ENCODE data around the gene PHRF1. TPM values are rescaled to one million over a fixed set of nuclear protein-coding genes. Genes with fewer than 3 reads are reported as not detected.

Gene PHRF1
- total RNA-seq, 2 experiments from 2014 or later, result 46.8 to 48.6 TPM

- H3K36me3 Mint-ChIP-seq (ENCODE audit: low read depth), result peaks cover 43% of the 10 kb centered on the region
- ChIA-PET POLR2A (no interaction called here), CTCF (interaction anchor here (0.5 to 1.4 kb wide), 3 partner anchors 10 to 1703 kb away, joined by 3 to 5 read pairs (median 3); no protein-coding TSS in a partner anchor)
- H3K9me3 Mint-ChIP-seq, result no peaks in the 10 kb centered on the region
- DNase-seq, result no peak
- H3K4me3 Mint-ChIP-seq, result no peak overlapping the region
- H3K27ac Mint-ChIP-seq, result peak overlapping the region; percentile 74
- H3K4me1 Mint-ChIP-seq, result peaks cover 4% of the 10 kb centered on the region
- H3K27me3 Mint-ChIP-seq, result no peaks in the 10 kb centered on the region
Measured at GRCh38 chr11:601573-602245, 25.4 kb downstream of the PHRF1 start.

- no peak for DNase-seq
- POLR2A ChIA-PET, result no interaction called here
- no peaks in the 10 kb centered on the region for H3K4me1 Mint-ChIP-seq
- no peaks in the 10 kb centered on the region for H3K9me3 Mint-ChIP-seq
- no peak overlapping the region for H3K27ac Mint-ChIP-seq
- H3K4me3 Mint-ChIP-seq, result no peak overlapping the region
- no peaks in the 10 kb centered on the region for H3K27me3 Mint-ChIP-seq
- CTCF ChIA-PET, result interaction anchor here (0.9 to 2.0 kb wide), 2 partner anchors 12 to 18 kb away, joined by 3 to 4 read pairs; no protein-coding TSS in a partner anchor
- H3K36me3 Mint-ChIP-seq (ENCODE audit: low read depth), result peaks cover 42% of the 10 kb centered on the region
Measured at GRCh38 chr11:603154-603553, 26.9 kb downstream of the PHRF1 start.

DNA sequence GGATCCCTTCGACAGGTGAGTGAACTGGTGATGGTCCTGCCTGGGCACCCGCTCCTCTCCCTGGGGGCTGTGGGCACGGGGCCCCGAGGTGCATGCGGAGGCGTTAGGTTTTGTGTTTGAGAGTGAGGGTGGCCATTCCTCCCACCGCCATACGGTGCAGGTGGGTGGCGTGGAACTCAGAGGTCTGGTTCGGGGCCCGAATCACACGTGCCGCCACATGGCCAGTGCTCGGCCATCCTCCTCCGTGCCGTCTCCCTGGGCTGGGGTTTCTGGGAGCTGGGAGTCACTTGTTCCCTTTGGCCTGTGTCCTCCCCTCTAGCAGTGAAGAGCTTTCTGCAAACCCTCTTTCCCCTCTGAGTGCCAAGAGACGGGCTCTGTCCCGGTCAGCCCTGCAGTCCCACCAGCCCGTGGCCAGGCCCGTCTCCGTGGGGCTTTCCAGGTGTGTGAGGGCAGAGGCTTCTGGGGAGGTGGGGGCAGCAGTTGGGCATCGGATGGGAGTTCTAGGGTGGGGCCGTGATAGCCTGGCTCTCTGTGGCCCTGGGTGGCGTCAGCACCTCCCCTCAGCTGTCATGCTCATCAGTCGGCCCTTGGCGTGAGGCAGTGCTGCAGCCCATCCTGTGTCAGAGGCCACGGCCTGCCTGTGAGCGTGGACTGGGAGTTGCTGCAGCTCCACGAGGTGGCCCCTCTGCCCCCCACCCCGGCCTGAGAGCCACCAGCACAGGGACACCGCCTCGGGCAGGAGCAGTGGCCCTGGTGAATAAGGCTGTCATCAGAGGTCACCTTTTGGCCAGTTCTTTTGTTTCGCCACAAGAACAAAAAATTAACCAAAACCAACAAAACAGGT lies 29.2 kb downstream of the PHRF1 start:
- Mint-ChIP-seq H3K9me3 (no peaks in the 10 kb centered on the region), H3K27me3 (no peaks in the 10 kb centered on the region), H3K36me3 (ENCODE audit: low read depth) (peaks cover 34% of the 10 kb centered on the region), H3K27ac (no peak overlapping the region), H3K4me1 (no peaks in the 10 kb centered on the region), H3K4me3 (no peak overlapping the region)
- POLR2A ChIA-PET, result no interaction called here
- CTCF ChIA-PET, result interaction anchor here (1.0 to 1.2 kb wide), 2 partner anchors 18 to 22 kb away, joined by 3 to 6 read pairs; no protein-coding TSS in a partner anchor
- no peak for DNase-seq

DNA sequence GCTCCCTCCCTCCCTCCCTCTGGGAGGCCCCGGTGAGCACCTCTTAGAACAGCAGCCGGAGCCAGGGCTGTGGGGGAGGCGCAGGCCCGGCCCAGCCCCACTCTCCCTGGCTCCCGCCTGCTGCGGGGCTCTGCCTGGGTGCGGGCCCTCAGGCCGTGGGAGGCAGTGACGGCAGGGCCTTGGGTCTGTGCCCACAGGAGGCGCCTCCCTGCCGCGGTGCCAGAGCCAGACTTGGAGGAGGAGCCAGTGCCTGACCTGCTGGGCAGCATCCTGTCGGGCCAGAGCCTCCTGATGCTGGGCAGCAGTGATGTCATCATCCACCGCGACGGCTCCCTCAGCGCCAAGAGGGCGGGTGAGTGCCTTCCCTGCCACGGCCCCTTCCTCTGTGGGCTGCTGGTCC lies 30.0 kb downstream of the PHRF1 start:
- no peak for DNase-seq
- Mint-ChIP-seq H3K36me3 (ENCODE audit: low read depth) (peaks cover 39% of the 10 kb centered on the region), H3K27ac (no peak overlapping the region), H3K4me3 (no peak overlapping the region), H3K27me3 (no peaks in the 10 kb centered on the region), H3K9me3 (no peaks in the 10 kb centered on the region), H3K4me1 (no peaks in the 10 kb centered on the region)
- ChIA-PET POLR2A (no interaction called here), CTCF (interaction anchor here (1.3 kb wide), 1 partner anchor 12 kb away, joined by 3 read pairs; no protein-coding TSS in a partner anchor)

- DNase-seq, result no peak
- Mint-ChIP-seq H3K9me3 (no peaks in the 10 kb centered on the region), H3K27me3 (no peaks in the 10 kb centered on the region), H3K4me1 (peaks cover 2% of the 10 kb centered on the region), H3K36me3 (ENCODE audit: low read depth) (peaks cover 39% of the 10 kb centered on the region), H3K4me3 (no peak overlapping the region), H3K27ac (no peak overlapping the region)
- ChIA-PET POLR2A (no interaction called here), CTCF (interaction anchor here (0.7 to 1.3 kb wide), 3 partner anchors 8 to 31 kb away, joined by 3 to 4 read pairs (median 4); partner anchors contain the start of gene PHRF1)
Measured at GRCh38 chr11:607020-607780, 30.9 kb downstream of the PHRF1 start.

DNA sequence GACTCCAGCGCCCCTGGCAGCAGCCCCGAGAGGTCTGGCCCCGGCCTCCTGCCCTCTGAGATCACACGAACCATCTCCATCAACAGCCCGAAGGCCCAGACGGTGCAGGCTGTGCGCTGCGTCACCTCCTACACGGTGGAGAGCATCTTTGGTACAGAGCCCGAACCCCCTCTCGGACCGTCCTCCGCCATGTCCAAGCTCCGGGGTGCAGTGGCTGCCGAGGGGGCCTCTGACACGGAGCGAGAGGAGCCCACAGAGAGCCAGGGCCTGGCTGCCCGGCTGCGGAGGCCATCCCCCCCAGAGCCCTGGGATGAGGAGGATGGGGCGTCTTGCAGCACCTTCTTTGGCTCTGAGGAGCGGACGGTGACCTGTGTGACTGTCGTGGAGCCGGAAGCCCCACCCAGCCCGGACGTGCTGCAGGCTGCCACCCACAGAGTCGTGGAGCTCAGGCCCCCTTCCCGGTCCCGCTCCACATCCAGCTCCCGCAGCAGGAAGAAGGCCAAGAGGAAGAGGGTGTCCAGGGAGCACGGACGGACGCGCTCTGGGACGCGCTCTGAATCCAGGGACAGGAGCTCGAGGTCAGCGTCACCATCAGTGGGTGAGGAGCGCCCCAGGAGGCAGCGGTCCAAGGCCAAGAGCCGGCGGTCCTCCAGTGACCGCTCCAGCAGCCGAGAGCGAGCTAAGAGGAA lies 31.8 kb downstream of the PHRF1 start:
- Mint-ChIP-seq H3K4me3 (no peak overlapping the region), H3K36me3 (ENCODE audit: low read depth) (peaks cover 42% of the 10 kb centered on the region), H3K9me3 (no peaks in the 10 kb centered on the region), H3K4me1 (peaks cover 4% of the 10 kb centered on the region), H3K27ac (no peak overlapping the region), H3K27me3 (no peaks in the 10 kb centered on the region)
- ChIA-PET CTCF (interaction anchor here (1.3 kb wide), 1 partner anchor 9 kb away, joined by 4 read pairs; no protein-coding TSS in a partner anchor), POLR2A (interaction anchor here (1.1 kb wide), 1 partner anchor 32 kb away, joined by 3 read pairs; the partner anchor contains the start of gene PHRF1)
- no peak for DNase-seq

DNA sequence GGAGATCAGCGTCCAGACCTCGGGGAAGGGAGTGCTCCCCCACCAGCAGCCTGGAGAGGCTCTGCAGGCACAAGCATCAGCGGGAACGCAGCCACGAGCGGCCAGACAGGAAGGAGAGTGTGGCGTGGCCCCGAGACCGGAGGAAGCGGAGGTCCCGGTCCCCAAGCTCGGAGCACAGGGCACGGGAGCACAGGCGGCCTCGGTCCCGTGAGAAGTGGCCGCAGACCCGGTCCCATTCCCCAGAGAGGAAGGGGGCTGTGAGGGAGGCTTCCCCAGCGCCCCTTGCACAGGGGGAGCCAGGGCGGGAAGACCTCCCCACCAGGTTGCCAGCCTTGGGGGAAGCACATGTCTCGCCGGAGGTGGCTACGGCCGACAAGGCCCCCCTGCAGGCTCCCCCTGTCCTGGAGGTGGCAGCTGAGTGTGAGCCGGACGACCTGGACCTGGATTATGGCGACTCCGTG lies 32.6 kb downstream of the PHRF1 start:
- H3K27me3 Mint-ChIP-seq, result no peaks in the 10 kb centered on the region
- peaks cover 8% of the 10 kb centered on the region for H3K4me1 Mint-ChIP-seq

GRCh38 chr11:609341-609811 lies 33.1 kb downstream of the PHRF1 start:
- H3K9me3 Mint-ChIP-seq, result no peaks in the 10 kb centered on the region
- no peak overlapping the region for H3K27ac Mint-ChIP-seq
- no peaks in the 10 kb centered on the region for H3K27me3 Mint-ChIP-seq
- peaks cover 45% of the 10 kb centered on the region for H3K36me3 Mint-ChIP-seq (ENCODE audit: low read depth)
- CTCF ChIA-PET, result no interaction called here
- H3K4me1 Mint-ChIP-seq, result peaks cover 12% of the 10 kb centered on the region
- POLR2A ChIA-PET, result interaction anchor here (0.7 to 1.1 kb wide), 2 partner anchors 33 to 35 kb away, joined by 3 read pairs; partner anchors contain the start of gene PHRF1
- H3K4me3 Mint-ChIP-seq, result no peak overlapping the region
- no peak for DNase-seq

More for the DNA sequence above, 32.6 kb downstream of the PHRF1 start:
- H3K27ac Mint-ChIP-seq, result peak overlapping the region; percentile 62
- no peak overlapping the region for H3K4me3 Mint-ChIP-seq
- H3K9me3 Mint-ChIP-seq, result no peaks in the 10 kb centered on the region
- CTCF ChIA-PET, result no interaction called here
- no peak for DNase-seq
- peaks cover 47% of the 10 kb centered on the region for H3K36me3 Mint-ChIP-seq (ENCODE audit: low read depth)
- POLR2A ChIA-PET, result interaction anchor here (1.1 kb wide), 1 partner anchor 33 kb away, joined by 3 read pairs; the partner anchor contains the start of gene PHRF1

DNA sequence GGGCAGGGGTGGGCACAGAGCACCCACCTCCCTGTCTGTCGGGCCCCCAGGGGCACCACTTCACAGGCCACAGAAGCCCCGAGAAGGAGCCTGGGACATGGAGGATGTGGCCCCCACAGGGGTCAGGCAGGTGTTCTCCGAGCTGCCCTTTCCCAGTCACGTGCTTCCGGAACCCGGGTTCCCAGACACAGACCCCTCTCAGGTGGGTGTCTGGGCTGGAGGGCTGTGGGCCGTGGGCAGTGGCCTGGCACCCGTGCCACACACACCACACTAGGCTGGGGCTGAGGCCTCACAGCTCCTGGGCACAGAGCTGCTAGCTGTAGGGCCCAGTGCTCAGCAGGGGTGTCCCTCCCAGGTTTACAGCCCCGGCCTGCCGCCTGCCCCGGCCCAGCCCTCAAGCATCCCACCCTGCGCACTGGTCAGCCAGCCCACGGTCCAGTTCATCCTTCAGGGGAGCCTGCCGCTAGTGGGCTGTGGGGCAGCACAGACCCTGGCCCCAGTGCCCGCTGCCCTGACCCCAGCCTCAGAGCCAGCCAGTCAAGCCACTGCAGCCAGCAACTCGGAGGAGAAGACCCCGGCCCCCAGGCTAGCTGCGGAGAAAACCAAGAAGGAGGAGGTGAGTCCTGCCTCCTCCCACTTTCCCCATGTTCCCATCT lies 34.0 kb downstream of the PHRF1 start:
- H3K36me3 Mint-ChIP-seq (ENCODE audit: low read depth), result peaks cover 43% of the 10 kb centered on the region
- ChIA-PET CTCF (interaction anchor here (1.0 to 1.3 kb wide), 2 partner anchors 29 to 30 kb away, joined by 3 read pairs; no protein-coding TSS in a partner anchor), POLR2A (interaction anchor here (0.7 kb wide), 1 partner anchor 36 kb away, joined by 3 read pairs; no protein-coding TSS in a partner anchor)

DNA sequence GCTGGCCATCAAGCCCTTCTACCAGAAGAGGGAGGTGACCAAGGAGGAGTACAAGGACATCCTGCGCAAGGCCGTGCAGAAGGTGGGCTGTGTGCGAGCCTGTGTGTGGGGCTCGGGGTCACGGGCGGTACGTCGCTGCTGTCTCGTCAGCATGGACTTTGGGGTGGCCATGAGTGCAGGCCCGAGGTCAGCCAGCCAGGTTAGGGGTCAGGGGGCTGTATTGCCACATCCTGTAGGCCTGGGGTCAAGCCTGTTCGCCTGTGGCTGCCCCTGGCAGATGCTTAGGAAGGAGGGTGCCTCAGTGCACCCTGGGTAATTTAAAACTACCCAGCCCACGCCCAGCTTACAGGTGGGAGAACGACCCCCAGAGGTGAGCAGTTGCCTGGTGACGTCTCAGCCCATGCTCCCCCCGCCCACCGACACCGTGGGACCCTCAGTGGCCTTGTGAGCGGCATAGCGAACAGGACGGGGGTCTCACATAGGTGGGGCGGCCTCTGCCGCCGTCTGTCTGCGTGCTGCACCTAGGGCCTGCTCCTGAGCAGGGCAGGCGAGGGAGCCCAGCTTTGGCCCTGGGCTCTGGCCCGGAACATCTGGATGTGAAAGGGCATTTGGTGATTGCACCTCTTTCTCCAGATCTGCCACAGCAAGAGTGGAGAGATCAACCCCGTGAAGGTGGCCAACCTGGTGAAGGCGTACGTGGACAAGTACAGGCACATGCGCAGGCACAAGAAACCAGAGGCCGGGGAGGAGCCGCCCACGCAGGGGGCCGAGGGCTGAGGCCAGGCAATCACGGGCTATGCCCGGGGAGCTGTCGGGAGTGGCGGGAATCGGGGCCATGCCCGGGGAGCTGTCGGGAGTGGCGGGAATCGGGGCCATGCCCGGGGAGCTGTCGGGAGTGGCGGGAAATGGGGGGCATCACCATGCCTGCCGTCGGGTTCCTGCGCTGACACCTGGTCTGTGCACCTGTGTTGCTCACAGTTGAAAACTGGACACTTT lies 35.0 kb downstream of the PHRF1 start:
- Mint-ChIP-seq H3K4me3 (no peak overlapping the region), H3K9me3 (no peaks in the 10 kb centered on the region), H3K36me3 (ENCODE audit: low read depth) (peaks cover 45% of the 10 kb centered on the region), H3K4me1 (peaks cover 19% of the 10 kb centered on the region), H3K27me3 (no peaks in the 10 kb centered on the region), H3K27ac (peak overlapping the region; percentile 54)
- ChIA-PET POLR2A (no interaction called here), CTCF (interaction anchor here (0.9 to 1.6 kb wide), 6 partner anchors 10 to 111 kb away, joined by 3 to 7 read pairs (median 4); no protein-coding TSS in a partner anchor)
- DNase-seq, result no peak

More for the DNA sequence above, 34.0 kb downstream of the PHRF1 start:
- Mint-ChIP-seq H3K27me3 (no peaks in the 10 kb centered on the region), H3K4me1 (peaks cover 14% of the 10 kb centered on the region), H3K4me3 (no peak overlapping the region), H3K9me3 (no peaks in the 10 kb centered on the region), H3K27ac (no peak overlapping the region)
- no peak for DNase-seq
